HepG2 (cell line): Measurements from ENCODE around the gene PAQR7. TPM values are rescaled to one million over a fixed set of nuclear protein-coding genes. Genes with fewer than 3 reads are reported as not detected.

ENCODE experiments used
- HOXA7 ChIP-seq: sonication (generic); formaldehyde crosslinking; IDR thresholded peaks from 2 replicates; pipeline ENCODE4 v1.8.1; 2022; ENCODE audit warnings: mild to moderate bottlenecking, missing genetic modification reagents, moderate library complexity
- IRF9 ChIP-seq: sonication (generic); formaldehyde crosslinking; IDR thresholded peaks from 2 replicates; pipeline ENCODE4 v1.8.0; 2022; ENCODE audit warnings: missing genetic modification reagents, mild to moderate bottlenecking, borderline replicate concordance
- NCOA2 ChIP-seq: sonication (generic); formaldehyde crosslinking; IDR thresholded peaks from 2 replicates; pipeline ENCODE4 v1.8.0; 2022; ENCODE audit warnings: inconsistent platforms
- NFYC ChIP-seq: IDR thresholded peaks from 2 replicates; pipeline ENCODE4 v1.6.1; 2016; ENCODE audit warnings: missing genetic modification reagents, missing compliant biosample characterization
- SMYD3 ChIP-seq: sonication (generic); formaldehyde crosslinking; IDR thresholded peaks from 2 replicates; pipeline ENCODE4 v1.8.1; 2023; ENCODE audit warnings: mild to moderate bottlenecking, missing genetic modification reagents
- STAG1 ChIP-seq: sonication (generic); formaldehyde crosslinking; IDR thresholded peaks from 2 replicates; pipeline ENCODE4 v1.4.0; 2020; ENCODE audit warnings: missing genetic modification reagents
- STAT5B ChIP-seq: sonication (generic); formaldehyde crosslinking; IDR thresholded peaks from 2 replicates; pipeline ENCODE4 v1.4.0; 2020; ENCODE audit warnings: missing genetic modification reagents
- TOE1 ChIP-seq: sonication (generic); formaldehyde crosslinking; IDR thresholded peaks from 2 replicates; pipeline ENCODE4 v1.4.0; 2020; ENCODE audit warnings: mild to moderate bottlenecking, missing genetic modification reagents
- ZNF567 ChIP-seq: sonication (generic); formaldehyde crosslinking; IDR thresholded peaks from 2 replicates; pipeline ENCODE4 v1.8.1; 2023; ENCODE audit warnings: mild to moderate bottlenecking, missing genetic modification reagents, borderline replicate concordance
- ZNF572 ChIP-seq: sonication (generic); formaldehyde crosslinking; IDR thresholded peaks from 2 replicates; pipeline ENCODE4 v1.5.1; 2020; ENCODE audit warnings: mild to moderate bottlenecking, missing genetic modification reagents
- ZNF646 ChIP-seq: sonication (generic); formaldehyde crosslinking; IDR thresholded peaks from 2 replicates; pipeline ENCODE4 v1.9.0; 2021; ENCODE audit warnings: mild to moderate bottlenecking, missing genetic modification reagents
- ZSCAN12 ChIP-seq: sonication (generic); formaldehyde crosslinking; IDR thresholded peaks from 2 replicates; pipeline ENCODE4 v1.9.0; 2021; ENCODE audit warnings: mild to moderate bottlenecking, missing genetic modification reagents
- polyA plus RNA-seq, 8 experiments: library from polyadenylated mRNA; depleted of rRNA in 3 of 8; stranded (reverse) in 7 of 8; unstranded in 1 of 8; fragments of >200 nt; fragmentation: Illumina TruSeq in 4 of 8; extraction: Trizol in 4 of 8; gene quantifications; 2 replicates each; pipeline versions ENCODE4 v1.2.1 to v1.2.3, GENCODE V29; 2011 to 2016; ENCODE audit warnings: low read depth in 4 of 8, missing spikeins in 1 of 8, mixed read lengths in 1 of 8; ENCODE audit not compliant: insufficient read depth in 1 of 8
- total RNA-seq, 5 experiments: library from RNA; depleted of rRNA; stranded (reverse); fragments of >200 nt; fragmentation: Illumina TruSeq; extraction: Trizol; gene quantifications; 2 replicates each; pipeline ENCODE4 v1.2.3, GENCODE V29; 2016; ENCODE audit warnings: low read depth in 1 of 5
- TF ChIP-seq, protein P1 (sequence below): sonication (generic); formaldehyde crosslinking; IDR thresholded peaks from 2 replicates; pipeline ENCODE4 v1.4.0; 2020; ENCODE audit warnings: missing genetic modification reagents; ENCODE audit errors: not compliant biosample characterization
- TF ChIP-seq, protein P2 (sequence below), 2 experiments: sonication (generic) in 1 of 2; formaldehyde crosslinking in 1 of 2; IDR thresholded peaks; 2 replicates each; pipeline versions ENCODE4 v1.4.0 to v1.6.1; 2018 to 2020; ENCODE audit warnings: missing genetic modification reagents in 2 of 2, borderline replicate concordance in 1 of 2, low read depth in 1 of 2, mild to moderate bottlenecking in 1 of 2, missing biosample characterization in 1 of 2
- TF ChIP-seq, protein P3 (sequence below): fragments of 450-650 bp; IDR thresholded peaks from 2 replicates; pipeline ENCODE4 v1.6.1; 2016

Gene PAQR7
- total and polyA plus RNA-seq, 2 of the 13 experiments (the other 11 are each of a cell fraction or from before 2014, with no cell fraction given), result 13.2 to 16.6 TPM

DNA sequence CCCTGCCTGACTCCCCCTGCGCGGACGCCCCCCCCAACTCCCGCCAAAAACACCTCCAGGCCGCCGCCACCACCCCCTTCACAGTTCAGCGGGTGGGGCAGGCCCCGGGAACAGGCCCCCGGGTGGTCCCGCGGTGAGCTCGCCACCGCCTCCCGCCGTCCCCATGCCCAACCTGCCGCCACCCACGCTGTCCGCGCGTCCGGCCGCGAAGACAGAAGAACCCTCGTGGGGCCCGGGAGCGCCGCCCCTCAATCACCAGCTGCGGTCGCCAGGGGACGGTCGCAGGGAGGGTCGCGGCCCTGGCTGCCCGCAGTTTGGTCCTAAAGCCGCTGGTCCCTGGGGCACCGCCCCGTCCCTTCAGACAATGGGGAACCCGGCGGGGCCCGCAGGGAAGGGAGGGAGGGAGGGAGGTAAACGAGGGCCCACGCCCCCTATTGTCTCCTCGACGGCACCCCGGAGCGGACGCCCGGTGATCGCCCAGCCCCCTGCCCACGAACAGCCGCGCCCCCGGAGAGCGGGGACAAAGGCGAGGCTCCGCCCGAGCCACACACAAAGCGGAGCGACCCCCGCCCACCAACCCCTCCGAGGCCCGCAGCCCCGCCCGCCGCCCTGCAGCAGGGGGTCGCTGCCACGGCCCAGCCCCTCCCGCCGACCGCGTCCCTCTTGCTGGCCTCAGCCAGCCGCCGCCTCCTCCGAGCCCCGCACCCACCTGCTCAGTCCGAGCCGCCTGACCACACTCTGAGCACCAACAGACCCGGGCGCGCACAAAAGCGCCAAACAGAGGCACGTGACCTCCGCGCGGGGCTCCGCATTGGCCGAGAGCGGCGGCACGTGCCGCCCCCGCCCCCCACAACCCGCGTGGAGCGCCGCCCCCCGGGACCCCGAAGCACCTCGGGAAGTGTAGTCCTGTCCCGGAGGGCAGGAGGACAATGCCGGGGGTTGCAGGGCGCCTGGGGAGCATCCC is 30.5 kb upstream of the PAQR7 start, which contains the start of gene STMN1 (continued):
- no peak for TF ChIP-seq IRF9 (CRISPR knock-in tag)
- no peak for TF ChIP-seq NCOA2 (CRISPR knock-in tag)
- TF ChIP-seq, protein P1, sequence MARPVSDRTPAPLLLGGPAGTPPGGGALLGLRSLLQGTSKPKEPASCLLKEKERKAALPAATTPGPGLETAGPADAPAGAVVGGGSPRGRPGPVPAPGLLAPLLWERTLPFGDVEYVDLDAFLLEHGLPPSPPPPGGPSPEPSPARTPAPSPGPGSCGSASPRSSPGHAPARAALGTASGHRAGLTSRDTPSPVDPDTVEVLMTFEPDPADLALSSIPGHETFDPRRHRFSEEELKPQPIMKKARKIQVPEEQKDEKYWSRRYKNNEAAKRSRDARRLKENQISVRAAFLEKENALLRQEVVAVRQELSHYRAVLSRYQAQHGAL (CRISPR knock-in tag), result no peak
- TF ChIP-seq HOXA7 (CRISPR knock-in tag), result no peak
- TF ChIP-seq TOE1 (CRISPR knock-in tag), result no peak
- TF ChIP-seq ZNF572 (CRISPR knock-in tag), result no peak
- TF ChIP-seq ZSCAN12 (CRISPR knock-in tag), result no peak
- no peak for TF ChIP-seq ZNF567 (CRISPR knock-in tag)
- TF ChIP-seq, protein P2, sequence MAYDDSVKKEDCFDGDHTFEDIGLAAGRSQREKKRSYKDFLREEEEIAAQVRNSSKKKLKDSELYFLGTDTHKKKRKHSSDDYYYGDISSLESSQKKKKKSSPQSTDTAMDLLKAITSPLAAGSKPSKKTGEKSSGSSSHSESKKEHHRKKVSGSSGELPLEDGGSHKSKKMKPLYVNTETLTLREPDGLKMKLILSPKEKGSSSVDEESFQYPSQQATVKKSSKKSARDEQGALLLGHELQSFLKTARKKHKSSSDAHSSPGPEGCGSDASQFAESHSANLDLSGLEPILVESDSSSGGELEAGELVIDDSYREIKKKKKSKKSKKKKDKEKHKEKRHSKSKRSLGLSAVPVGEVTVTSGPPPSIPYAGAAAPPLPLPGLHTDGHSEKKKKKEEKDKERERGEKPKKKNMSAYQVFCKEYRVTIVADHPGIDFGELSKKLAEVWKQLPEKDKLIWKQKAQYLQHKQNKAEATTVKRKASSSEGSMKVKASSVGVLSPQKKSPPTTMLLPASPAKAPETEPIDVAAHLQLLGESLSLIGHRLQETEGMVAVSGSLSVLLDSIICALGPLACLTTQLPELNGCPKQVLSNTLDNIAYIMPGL (CRISPR knock-in tag; IDR thresholded peaks at IDR 0.05; ENCODE audit: borderline replicate concordance in 1 of 2, low read depth in 1 of 2), result no peak; a peak in 1 of 4 replicates
- TF ChIP-seq STAG1 (CRISPR knock-in tag), result no peak
- TF ChIP-seq, protein P3, sequence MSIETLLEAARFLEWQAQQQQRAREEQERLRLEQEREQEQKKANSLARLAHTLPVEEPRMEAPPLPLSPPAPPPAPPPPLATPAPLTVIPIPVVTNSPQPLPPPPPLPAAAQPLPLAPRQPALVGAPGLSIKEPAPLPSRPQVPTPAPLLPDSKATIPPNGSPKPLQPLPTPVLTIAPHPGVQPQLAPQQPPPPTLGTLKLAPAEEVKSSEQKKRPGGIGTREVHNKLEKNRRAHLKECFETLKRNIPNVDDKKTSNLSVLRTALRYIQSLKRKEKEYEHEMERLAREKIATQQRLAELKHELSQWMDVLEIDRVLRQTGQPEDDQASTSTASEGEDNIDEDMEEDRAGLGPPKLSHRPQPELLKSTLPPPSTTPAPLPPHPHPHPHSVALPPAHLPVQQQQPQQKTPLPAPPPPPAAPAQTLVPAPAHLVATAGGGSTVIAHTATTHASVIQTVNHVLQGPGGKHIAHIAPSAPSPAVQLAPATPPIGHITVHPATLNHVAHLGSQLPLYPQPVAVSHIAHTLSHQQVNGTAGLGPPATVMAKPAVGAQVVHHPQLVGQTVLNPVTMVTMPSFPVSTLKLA, result peak; percentile 78
- TF ChIP-seq NFYC (CRISPR knock-in tag), result peak; percentile 83
- no peak for TF ChIP-seq SMYD3 (CRISPR knock-in tag)
- no peak for TF ChIP-seq ZNF646 (CRISPR knock-in tag)
- no peak for TF ChIP-seq STAT5B (CRISPR knock-in tag)
